ENCODE data around the gene JARID2.
A peak's percentile ranks its signal among the peaks of the same experiment; 100 is the strongest.

Gene JARID2

DNA sequence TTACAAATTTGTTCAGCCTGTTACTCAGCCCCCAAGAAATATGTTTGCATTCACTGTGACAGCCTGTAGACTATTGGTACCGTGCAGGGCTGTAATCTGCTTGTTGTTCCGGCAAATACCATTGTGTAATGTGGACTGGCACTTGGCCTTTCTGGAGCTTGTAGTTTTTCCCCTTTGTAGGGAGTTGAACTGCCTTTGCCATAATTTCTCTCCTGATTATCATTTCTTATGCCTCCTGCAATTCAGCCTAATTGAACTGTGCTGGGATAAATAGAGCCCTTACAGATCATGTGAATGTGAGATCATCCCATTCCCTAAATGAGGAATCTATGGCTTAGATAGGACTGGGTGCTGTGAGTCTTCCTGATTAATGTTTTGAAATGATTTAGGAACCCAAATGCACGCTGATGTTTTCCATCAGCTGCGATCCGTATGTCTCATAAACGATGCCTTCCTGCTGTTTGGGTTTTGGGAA is 185.1 kb downstream of the JARID2 start (continued):
- TF ChIP-seq ZBTB17 (tag by site-specific recombination; IDR thresholded peaks at IDR 0.05) (peak; percentile 89), ZNF16 (tag by site-specific recombination; IDR thresholded peaks at IDR 0.05; ENCODE audit: low read depth) (no peak), ZFHX2 (tag by site-specific recombination; conservative IDR thresholded peaks at IDR 0.05) (no peak), ZNF48 (tag by site-specific recombination; IDR thresholded peaks at IDR 0.05) (no peak), ZNF585B (tag by site-specific recombination; IDR thresholded peaks at IDR 0.05) (no peak), ZBTB48 (tag by site-specific recombination; IDR thresholded peaks at IDR 0.05) (peak; percentile 86), KLF10 (tag by site-specific recombination; IDR thresholded peaks at IDR 0.05) (no peak), FEZF1 (tag by site-specific recombination; IDR thresholded peaks at IDR 0.05) (0 out of 2 replicates have a peak, but pooled peaks have one; percentile 15), ZNF670 (tag by site-specific recombination; IDR thresholded peaks at IDR 0.05; ENCODE audit: low read depth) (no peak), ZNF433 (tag by site-specific recombination; IDR thresholded peaks at IDR 0.05; ENCODE audit: low read depth) (no peak), ZNF843 (tag by site-specific recombination; IDR thresholded peaks at IDR 0.05) (peak; percentile 47), ZNF549 (tag by site-specific recombination; IDR thresholded peaks at IDR 0.05) (no peak), ZNF184 (tag by site-specific recombination; IDR thresholded peaks at IDR 0.05) (no peak), ZNF133 (tag by site-specific recombination; IDR thresholded peaks at IDR 0.05) (no peak), ZNF830 (tag by site-specific recombination; IDR thresholded peaks at IDR 0.05; ENCODE audit: low read depth) (no peak), ZNF19 (tag by site-specific recombination; IDR thresholded peaks at IDR 0.05; ENCODE audit: low read depth) (no peak), ZBTB1 (tag by site-specific recombination; IDR thresholded peaks at IDR 0.05) (no peak), IKZF3 (tag by site-specific recombination; IDR thresholded peaks at IDR 0.05) (peak; percentile 83), SP7 (tag by site-specific recombination; IDR thresholded peaks at IDR 0.05) (peak; percentile 84), ZNF501 (tag by site-specific recombination; IDR thresholded peaks at IDR 0.05) (peak; percentile 56; the same call in 1 of the 2 replicates), ZNF600 (tag by site-specific recombination; IDR thresholded peaks at IDR 0.05) (peak; percentile 63), ZIC2 (tag by site-specific recombination; IDR thresholded peaks at IDR 0.05) (peak; percentile 83), ZNF2 (tag by site-specific recombination; IDR thresholded peaks at IDR 0.05) (no peak), ZNF157 (tag by site-specific recombination; IDR thresholded peaks at IDR 0.05) (no peak), ZNF302 (tag by site-specific recombination; IDR thresholded peaks at IDR 0.05; ENCODE audit: low read depth) (no peak), ZNF660 (tag by site-specific recombination; IDR thresholded peaks at IDR 0.05) (peak; percentile 63), ZNF324 (tag by site-specific recombination; IDR thresholded peaks at IDR 0.05) (0 out of 2 replicates have a peak, but pooled peaks have one; percentile 35), EGR2 (tag by site-specific recombination; IDR thresholded peaks at IDR 0.05; ENCODE audit: low read depth) (no peak), ZEB2 (tag by site-specific recombination; IDR thresholded peaks at IDR 0.05) (peak; percentile 89), ZNF10 (tag by site-specific recombination; IDR thresholded peaks at IDR 0.05) (0 out of 2 replicates have a peak, but pooled peaks have one; percentile 41), ZNF416 (tag by site-specific recombination; IDR thresholded peaks at IDR 0.05) (no peak)
- TF ChIP-seq, protein P1, sequence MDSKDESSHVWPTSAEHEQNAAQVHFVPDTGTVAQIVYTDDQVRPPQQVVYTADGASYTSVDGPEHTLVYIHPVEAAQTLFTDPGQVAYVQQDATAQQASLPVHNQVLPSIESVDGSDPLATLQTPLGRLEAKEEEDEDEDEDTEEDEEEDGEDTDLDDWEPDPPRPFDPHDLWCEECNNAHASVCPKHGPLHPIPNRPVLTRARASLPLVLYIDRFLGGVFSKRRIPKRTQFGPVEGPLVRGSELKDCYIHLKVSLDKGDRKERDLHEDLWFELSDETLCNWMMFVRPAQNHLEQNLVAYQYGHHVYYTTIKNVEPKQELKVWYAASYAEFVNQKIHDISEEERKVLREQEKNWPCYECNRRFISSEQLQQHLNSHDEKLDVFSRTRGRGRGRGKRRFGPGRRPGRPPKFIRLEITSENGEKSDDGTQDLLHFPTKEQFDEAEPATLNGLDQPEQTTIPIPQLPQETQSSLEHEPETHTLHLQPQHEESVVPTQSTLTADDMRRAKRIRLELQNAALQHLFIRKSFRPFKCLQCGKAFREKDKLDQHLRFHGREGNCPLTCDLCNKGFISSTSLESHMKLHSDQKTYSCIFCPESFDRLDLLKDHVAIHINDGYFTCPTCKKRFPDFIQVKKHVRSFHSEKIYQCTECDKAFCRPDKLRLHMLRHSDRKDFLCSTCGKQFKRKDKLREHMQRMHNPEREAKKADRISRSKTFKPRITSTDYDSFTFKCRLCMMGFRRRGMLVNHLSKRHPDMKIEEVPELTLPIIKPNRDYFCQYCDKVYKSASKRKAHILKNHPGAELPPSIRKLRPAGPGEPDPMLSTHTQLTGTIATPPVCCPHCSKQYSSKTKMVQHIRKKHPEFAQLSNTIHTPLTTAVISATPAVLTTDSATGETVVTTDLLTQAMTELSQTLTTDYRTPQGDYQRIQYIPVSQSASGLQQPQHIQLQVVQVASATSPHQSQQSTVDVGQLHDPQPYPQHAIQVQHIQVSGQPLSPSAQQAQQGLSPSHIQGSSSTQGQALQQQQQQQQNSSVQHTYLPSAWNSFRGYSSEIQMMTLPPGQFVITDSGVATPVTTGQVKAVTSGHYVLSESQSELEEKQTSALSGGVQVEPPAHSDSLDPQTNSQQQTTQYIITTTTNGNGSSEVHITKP (tag by site-specific recombination; IDR thresholded peaks at IDR 0.05) = peak; percentile 90
- TF ChIP-seq, protein P2, sequence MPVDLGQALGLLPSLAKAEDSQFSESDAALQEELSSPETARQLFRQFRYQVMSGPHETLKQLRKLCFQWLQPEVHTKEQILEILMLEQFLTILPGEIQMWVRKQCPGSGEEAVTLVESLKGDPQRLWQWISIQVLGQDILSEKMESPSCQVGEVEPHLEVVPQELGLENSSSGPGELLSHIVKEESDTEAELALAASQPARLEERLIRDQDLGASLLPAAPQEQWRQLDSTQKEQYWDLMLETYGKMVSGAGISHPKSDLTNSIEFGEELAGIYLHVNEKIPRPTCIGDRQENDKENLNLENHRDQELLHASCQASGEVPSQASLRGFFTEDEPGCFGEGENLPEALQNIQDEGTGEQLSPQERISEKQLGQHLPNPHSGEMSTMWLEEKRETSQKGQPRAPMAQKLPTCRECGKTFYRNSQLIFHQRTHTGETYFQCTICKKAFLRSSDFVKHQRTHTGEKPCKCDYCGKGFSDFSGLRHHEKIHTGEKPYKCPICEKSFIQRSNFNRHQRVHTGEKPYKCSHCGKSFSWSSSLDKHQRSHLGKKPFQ (tag by site-specific recombination; IDR thresholded peaks at IDR 0.05) = no peak
- TF ChIP-seq, protein P3, sequence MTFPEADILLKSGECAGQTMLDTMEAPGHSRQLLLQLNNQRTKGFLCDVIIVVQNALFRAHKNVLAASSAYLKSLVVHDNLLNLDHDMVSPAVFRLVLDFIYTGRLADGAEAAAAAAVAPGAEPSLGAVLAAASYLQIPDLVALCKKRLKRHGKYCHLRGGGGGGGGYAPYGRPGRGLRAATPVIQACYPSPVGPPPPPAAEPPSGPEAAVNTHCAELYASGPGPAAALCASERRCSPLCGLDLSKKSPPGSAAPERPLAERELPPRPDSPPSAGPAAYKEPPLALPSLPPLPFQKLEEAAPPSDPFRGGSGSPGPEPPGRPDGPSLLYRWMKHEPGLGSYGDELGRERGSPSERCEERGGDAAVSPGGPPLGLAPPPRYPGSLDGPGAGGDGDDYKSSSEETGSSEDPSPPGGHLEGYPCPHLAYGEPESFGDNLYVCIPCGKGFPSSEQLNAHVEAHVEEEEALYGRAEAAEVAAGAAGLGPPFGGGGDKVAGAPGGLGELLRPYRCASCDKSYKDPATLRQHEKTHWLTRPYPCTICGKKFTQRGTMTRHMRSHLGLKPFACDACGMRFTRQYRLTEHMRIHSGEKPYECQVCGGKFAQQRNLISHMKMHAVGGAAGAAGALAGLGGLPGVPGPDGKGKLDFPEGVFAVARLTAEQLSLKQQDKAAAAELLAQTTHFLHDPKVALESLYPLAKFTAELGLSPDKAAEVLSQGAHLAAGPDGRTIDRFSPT (tag by site-specific recombination; IDR thresholded peaks at IDR 0.05) = no peak
- TF ChIP-seq, protein P4, sequence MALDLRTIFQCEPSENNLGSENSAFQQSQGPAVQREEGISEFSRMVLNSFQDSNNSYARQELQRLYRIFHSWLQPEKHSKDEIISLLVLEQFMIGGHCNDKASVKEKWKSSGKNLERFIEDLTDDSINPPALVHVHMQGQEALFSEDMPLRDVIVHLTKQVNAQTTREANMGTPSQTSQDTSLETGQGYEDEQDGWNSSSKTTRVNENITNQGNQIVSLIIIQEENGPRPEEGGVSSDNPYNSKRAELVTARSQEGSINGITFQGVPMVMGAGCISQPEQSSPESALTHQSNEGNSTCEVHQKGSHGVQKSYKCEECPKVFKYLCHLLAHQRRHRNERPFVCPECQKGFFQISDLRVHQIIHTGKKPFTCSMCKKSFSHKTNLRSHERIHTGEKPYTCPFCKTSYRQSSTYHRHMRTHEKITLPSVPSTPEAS (tag by site-specific recombination; IDR thresholded peaks at IDR 0.05) = no peak
